ENCODE measurements around the gene ZBTB45.
A peak's percentile ranks its signal among the peaks of the same experiment; 100 is the strongest.
"Not testable (repeated sequence)": the region's sequence is repeated elsewhere in the genome, so short reads cannot be mapped to it uniquely, and the experiment has no call there.

ZBTB45 gene

DNA sequence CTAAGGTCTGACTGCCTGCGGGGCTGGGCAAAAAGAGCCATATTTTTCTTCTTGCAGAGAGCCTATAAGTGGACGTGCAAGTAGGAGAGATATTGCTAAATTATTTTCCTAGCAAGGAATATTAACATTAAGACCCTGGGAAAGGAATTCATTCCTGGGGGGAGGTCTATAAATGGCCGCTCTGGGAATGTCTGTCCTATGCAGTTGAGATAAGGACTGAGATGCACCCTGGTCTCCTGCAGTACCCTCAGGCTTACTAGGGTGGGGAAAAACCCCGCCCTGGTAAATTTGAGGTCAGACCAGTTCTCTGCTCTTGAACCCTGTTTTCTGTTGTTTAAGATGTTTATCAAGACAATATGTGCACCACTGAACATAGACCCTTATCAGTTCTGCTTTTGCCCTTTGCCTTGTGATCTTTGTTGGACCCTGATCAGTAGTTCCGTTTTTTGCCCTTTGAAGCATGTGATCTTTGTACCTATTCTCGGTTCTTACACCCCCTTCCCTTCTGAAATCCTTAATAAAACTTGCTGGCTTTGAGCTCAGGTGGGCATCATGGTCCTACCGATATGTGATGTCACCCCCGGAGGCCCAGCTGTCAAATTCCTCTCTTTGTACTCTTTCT, 11.9 kb downstream of the ZBTB45 start:
- WGBS, 2 experiments, result 89% methylated on average over 7 of the region's 8 CpGs
- H3K27me3 ChIP-seq (ENCODE audit: control insufficient read depth, insufficient read depth, low read length, poor library complexity, severe bottlenecking); H3K27ac ChIP-seq (ENCODE audit: insufficient read depth, low read depth, low read length, poor library complexity, severe bottlenecking); H3K4me1 ChIP-seq (ENCODE audit: control insufficient read depth, insufficient read depth, low read length); H3K4me3 ChIP-seq (ENCODE audit: insufficient read depth, low read depth, low read length); H3K36me3 ChIP-seq (ENCODE audit: control insufficient read depth, insufficient read depth, low read length); H3K9me3 ChIP-seq (ENCODE audit: control insufficient read depth, low read length): not testable (repeated sequence)

DNA sequence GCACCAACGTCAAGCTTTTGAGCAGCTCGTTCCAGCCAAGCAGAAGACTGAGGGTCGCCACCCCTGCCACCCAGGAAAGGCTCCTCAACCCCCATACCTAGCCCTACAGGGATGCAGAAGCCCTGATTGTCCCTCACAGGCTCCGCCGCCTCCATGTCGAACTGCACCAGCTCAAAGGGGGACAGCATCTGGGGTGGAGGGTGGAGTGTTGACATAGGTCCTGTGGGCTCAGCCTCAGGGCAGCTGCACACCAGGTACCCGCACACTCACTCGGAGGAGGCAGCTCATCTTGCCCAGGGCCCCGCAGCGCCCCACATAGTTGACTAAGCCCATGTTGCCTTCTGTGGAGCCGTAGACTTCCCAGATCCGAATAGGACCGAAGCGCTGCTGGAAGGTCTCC, 19.4 kb downstream of the ZBTB45 start:
- H3K27me3 ChIP-seq (ENCODE audit: control insufficient read depth, insufficient read depth, low read length, poor library complexity, severe bottlenecking), result no peaks in the 10 kb centered on the region

DNA sequence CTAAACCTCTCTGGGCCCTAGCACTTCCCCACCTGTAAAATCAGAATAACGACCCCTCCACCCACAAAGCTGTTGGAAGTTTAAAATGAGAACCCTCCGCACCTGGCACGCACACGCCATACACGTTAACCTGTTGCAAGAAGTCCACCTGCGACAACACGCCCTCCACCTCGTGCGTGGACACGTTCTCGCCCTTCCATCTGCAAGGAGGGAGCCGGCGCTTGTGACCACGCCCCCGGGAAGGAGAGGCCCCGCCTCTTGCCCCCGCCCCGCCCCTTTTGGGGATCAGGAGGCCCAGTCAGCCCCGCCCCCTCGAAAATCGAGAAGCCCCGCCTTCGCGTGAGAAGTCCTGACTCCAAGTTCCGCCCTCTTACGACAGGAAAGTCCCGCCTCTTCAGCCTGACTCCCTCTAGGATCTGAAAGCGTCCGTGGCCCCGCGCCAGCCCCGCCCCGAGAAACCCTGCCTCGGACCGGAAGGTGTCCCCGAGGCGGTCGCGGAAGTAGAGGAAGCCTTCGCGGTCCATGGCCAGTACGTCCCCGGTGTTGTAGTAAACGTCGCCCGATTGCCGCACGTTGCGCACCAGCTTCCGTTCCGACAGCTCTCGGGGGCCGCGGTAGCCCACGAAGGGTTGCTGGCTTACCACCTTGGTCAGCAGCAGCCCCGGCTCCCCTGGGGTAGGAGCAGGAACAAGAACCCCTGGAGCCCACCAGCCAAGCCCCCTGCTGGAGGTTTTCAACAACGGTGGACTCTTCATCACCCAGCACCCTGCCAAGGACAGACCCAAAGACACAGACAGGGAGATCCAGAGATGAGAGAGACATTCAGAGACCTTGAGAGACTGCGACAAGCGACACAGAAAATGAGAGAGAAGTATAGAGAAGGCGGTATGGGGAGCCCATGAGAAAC, 20.3 kb downstream of the ZBTB45 start:
- peak overlapping the region; percentile 82 for H3K4me3 ChIP-seq (ENCODE audit: insufficient read depth, low read depth, low read length)
- H3K27me3 ChIP-seq (ENCODE audit: control insufficient read depth, insufficient read depth, low read length, poor library complexity, severe bottlenecking), result no peaks in the 10 kb centered on the region
- H3K9me3 ChIP-seq (ENCODE audit: control insufficient read depth, low read length), result no peaks in the 10 kb centered on the region
- no peaks in the 10 kb centered on the region for H3K36me3 ChIP-seq (ENCODE audit: control insufficient read depth, insufficient read depth, low read length)
- H3K4me1 ChIP-seq (ENCODE audit: control insufficient read depth, insufficient read depth, low read length), result peaks cover 11% of the 10 kb centered on the region
- no peak overlapping the region for H3K27ac ChIP-seq (ENCODE audit: insufficient read depth, low read depth, low read length, poor library complexity, severe bottlenecking)
- 2% methylated on average over 60 of the region's 60 CpGs for WGBS, 2 experiments

More for the DNA sequence above, 19.4 kb downstream of the ZBTB45 start:
- no peaks in the 10 kb centered on the region for H3K36me3 ChIP-seq (ENCODE audit: control insufficient read depth, insufficient read depth, low read length)
- H3K9me3 ChIP-seq (ENCODE audit: control insufficient read depth, low read length), result no peaks in the 10 kb centered on the region
- H3K27ac ChIP-seq (ENCODE audit: insufficient read depth, low read depth, low read length, poor library complexity, severe bottlenecking), result no peak overlapping the region
- 93 to 94% methylated on average over 14 of the region's 14 CpGs for WGBS, 2 experiments
- peak overlapping the region; percentile 82 for H3K4me3 ChIP-seq (ENCODE audit: insufficient read depth, low read depth, low read length)
- H3K4me1 ChIP-seq (ENCODE audit: control insufficient read depth, insufficient read depth, low read length), result peaks cover 11% of the 10 kb centered on the region

DNA sequence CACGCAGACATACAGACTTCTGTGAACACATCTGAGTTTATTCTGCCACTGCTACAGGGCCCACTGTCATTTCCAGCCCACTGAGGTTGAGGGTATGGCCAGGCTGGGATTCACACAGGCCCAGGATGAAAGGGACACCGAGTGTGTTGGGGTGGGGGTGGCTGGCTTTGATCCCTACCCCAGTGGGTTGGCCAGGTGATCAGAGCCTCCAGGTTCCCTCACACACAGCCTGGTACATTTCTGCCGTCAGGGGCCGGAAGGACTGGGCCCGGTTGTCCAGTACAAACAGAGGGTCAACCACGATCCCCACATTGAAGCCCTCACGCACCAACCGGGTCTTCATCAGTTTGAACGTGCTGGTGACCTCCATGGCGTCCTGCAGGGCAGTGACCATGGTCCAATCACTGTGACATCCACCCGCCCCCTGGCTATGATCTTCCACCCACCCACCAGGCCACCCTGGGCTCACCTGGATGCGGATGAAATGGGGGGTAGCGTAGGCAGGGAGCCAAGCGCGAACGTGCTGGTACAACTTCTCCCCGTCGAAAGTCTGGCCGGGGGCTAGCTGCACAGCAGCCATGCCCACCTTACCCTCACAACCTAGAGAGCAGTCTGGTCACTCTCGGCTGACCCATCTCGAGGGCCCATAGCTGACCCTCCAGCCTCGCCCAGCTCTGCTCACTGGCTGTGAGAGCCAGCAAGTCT, 21.1 kb downstream of the ZBTB45 start:
- H3K27me3 ChIP-seq (ENCODE audit: control insufficient read depth, insufficient read depth, low read length, poor library complexity, severe bottlenecking), result no peaks in the 10 kb centered on the region
- WGBS, 2 experiments, result 62 to 67% methylated on average over 22 of the region's 22 CpGs
- no peaks in the 10 kb centered on the region for H3K36me3 ChIP-seq (ENCODE audit: control insufficient read depth, insufficient read depth, low read length)
- H3K9me3 ChIP-seq (ENCODE audit: control insufficient read depth, low read length), result no peaks in the 10 kb centered on the region
- H3K4me3 ChIP-seq (ENCODE audit: insufficient read depth, low read depth, low read length), result peak overlapping the region; percentile 33
- peaks cover 11% of the 10 kb centered on the region for H3K4me1 ChIP-seq (ENCODE audit: control insufficient read depth, insufficient read depth, low read length)
- H3K27ac ChIP-seq (ENCODE audit: insufficient read depth, low read depth, low read length, poor library complexity, severe bottlenecking), result no peak overlapping the region

DNA sequence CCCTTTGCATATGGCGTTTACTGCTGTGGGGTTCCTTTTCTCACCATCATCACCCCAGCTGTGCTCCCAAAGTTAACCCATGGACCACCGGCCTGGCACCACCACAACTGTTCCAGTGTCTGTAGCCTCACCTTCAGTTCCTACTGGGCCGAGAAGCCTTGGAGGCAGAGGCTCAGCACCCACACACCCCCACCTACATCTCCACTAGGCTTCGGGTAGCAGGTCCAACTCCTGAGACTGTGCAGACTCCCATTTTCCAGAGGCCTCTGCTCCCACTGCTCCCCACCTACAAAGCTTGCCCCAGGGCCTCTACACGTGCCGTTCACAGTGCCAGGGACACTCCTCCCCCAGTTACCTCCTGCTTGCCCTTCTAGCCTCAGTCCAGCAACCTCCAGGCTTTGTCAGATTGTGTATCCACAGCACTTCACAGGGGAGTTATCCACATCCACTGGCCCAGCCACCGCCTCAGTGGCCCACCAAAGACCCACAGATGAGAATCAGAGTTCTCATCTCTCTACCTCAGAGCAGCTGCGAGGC, 21.9 kb downstream of the ZBTB45 start:
- H3K4me1 ChIP-seq (ENCODE audit: control insufficient read depth, insufficient read depth, low read length), result peaks cover 11% of the 10 kb centered on the region
- no peak overlapping the region for H3K4me3 ChIP-seq (ENCODE audit: insufficient read depth, low read depth, low read length)
- H3K27ac ChIP-seq (ENCODE audit: insufficient read depth, low read depth, low read length, poor library complexity, severe bottlenecking), result no peak overlapping the region
- H3K36me3 ChIP-seq (ENCODE audit: control insufficient read depth, insufficient read depth, low read length), result no peaks in the 10 kb centered on the region
- H3K27me3 ChIP-seq (ENCODE audit: control insufficient read depth, insufficient read depth, low read length, poor library complexity, severe bottlenecking), result no peaks in the 10 kb centered on the region
- WGBS, 2 experiments, result 90 to 91% methylated on average over 8 of the region's 8 CpGs
- H3K9me3 ChIP-seq (ENCODE audit: control insufficient read depth, low read length), result no peaks in the 10 kb centered on the region

DNA sequence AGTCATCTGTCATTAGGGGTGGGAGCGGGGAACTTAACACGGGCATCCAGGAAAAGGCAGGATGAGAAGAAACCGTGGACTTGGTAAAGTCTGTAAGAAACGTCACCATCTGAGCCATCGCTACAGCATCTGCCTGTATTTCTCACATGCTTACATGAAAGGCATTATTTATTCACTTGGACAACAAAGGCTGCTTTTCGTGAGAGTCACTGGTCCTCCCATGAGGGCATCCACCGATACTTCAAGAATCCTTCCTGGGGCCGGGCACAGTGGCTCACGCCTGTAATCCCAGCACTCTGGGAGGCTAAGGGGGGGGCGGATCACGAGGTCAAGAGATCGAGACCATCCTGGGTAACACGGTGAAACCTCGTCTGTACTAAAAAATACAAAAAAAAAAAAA, 27.3 kb downstream of the ZBTB45 start:
- Histone ChIP-seq H3K4me3 (ENCODE audit: insufficient read depth, low read depth, low read length) (no peak overlapping the region), H3K4me1 (ENCODE audit: control insufficient read depth, insufficient read depth, low read length) (no peaks in the 10 kb centered on the region), H3K27ac (ENCODE audit: insufficient read depth, low read depth, low read length, poor library complexity, severe bottlenecking) (no peak overlapping the region), H3K9me3 (ENCODE audit: control insufficient read depth, low read length) (no peaks in the 10 kb centered on the region), H3K36me3 (ENCODE audit: control insufficient read depth, insufficient read depth, low read length) (no peaks in the 10 kb centered on the region), H3K27me3 (ENCODE audit: control insufficient read depth, insufficient read depth, low read length, poor library complexity, severe bottlenecking) (no peaks in the 10 kb centered on the region)
- WGBS, 2 experiments, result 87 to 88% methylated on average over 14 of the region's 14 CpGs

DNA sequence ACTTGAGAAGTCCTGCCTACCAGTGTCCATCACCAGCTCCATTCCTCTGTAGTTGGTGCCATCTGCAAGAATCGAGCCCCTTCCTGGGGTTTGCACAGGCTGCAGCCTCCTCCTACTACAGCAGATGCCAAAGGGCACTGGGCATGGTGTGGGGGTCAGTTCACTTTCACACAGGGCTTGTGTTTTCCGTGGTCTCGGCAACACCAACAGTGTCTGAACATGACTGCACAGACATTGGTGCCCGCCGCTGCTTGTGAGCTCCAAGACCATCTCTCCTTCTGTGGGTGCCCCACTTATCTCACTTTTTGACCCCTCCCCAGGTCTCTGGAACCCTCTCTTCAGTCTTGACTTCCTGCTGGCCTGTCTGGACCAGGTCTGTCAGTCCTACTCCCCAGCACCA, 28.2 kb downstream of the ZBTB45 start:
- H3K36me3 ChIP-seq (ENCODE audit: control insufficient read depth, insufficient read depth, low read length), result no peaks in the 10 kb centered on the region
- WGBS, 2 experiments, result 91% methylated on average over 5 of the region's 5 CpGs
- no peak overlapping the region for H3K27ac ChIP-seq (ENCODE audit: insufficient read depth, low read depth, low read length, poor library complexity, severe bottlenecking)
- H3K27me3 ChIP-seq (ENCODE audit: control insufficient read depth, insufficient read depth, low read length, poor library complexity, severe bottlenecking), result no peaks in the 10 kb centered on the region
- no peaks in the 10 kb centered on the region for H3K9me3 ChIP-seq (ENCODE audit: control insufficient read depth, low read length)
- no peaks in the 10 kb centered on the region for H3K4me1 ChIP-seq (ENCODE audit: control insufficient read depth, insufficient read depth, low read length)
- no peak overlapping the region for H3K4me3 ChIP-seq (ENCODE audit: insufficient read depth, low read depth, low read length)

DNA sequence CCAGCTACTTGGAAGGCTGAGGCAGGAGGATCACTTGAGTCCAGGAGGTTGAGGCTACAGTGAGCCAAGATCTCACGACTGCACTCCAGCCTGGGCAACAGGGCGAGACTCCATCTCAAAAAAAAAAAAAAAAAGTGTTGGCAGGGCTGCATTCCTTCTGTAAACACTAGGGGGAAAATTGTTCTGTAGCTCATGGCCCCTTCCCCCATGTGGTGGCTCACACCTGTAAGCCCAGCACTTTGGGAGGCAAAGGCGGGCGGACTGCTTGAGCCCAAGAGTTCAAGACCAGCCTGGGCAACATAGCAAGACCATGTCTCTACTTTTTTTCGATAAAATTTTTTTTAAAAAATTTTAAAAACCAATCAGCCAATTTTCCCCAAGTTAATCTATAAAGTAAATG, 35.3 kb downstream of the ZBTB45 start:
- 86 to 92% methylated on average over 5 of the region's 5 CpGs for WGBS, 2 experiments
- H3K27ac ChIP-seq (ENCODE audit: insufficient read depth, low read depth, low read length, poor library complexity, severe bottlenecking); H3K9me3 ChIP-seq (ENCODE audit: control insufficient read depth, low read length); H3K4me1 ChIP-seq (ENCODE audit: control insufficient read depth, insufficient read depth, low read length); H3K36me3 ChIP-seq (ENCODE audit: control insufficient read depth, insufficient read depth, low read length); H3K4me3 ChIP-seq (ENCODE audit: insufficient read depth, low read depth, low read length); H3K27me3 ChIP-seq (ENCODE audit: control insufficient read depth, insufficient read depth, low read length, poor library complexity, severe bottlenecking): not testable (repeated sequence)

DNA sequence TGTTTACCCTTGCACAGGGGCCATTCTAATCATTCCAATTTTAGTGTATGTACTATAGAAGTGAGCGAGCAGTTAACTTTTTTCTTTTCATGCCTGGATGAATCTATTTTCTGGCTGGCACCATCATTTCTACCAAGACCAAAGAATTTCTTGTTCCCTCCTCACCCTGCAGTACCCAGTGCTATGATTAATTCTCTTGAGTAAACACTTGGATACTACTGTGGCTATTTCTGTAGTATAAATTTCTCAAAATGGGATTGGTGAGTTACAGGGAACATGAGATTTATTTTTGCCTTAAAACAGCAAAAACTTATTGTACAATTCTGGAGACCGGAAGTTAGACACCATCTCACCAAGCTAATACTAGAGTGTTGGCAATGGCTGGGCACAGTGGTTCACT, 35.8 kb downstream of the ZBTB45 start:
- no peaks in the 10 kb centered on the region for H3K4me1 ChIP-seq (ENCODE audit: control insufficient read depth, insufficient read depth, low read length)
- no peaks in the 10 kb centered on the region for H3K9me3 ChIP-seq (ENCODE audit: control insufficient read depth, low read length)
- H3K4me3 ChIP-seq (ENCODE audit: insufficient read depth, low read depth, low read length), result no peak overlapping the region
- no peaks in the 10 kb centered on the region for H3K36me3 ChIP-seq (ENCODE audit: control insufficient read depth, insufficient read depth, low read length)
- WGBS, 2 experiments, result 93 to 99% methylated on average over 2 of the region's 2 CpGs
- H3K27me3 ChIP-seq (ENCODE audit: control insufficient read depth, insufficient read depth, low read length, poor library complexity, severe bottlenecking), result no peaks in the 10 kb centered on the region
- no peak overlapping the region for H3K27ac ChIP-seq (ENCODE audit: insufficient read depth, low read depth, low read length, poor library complexity, severe bottlenecking)

DNA sequence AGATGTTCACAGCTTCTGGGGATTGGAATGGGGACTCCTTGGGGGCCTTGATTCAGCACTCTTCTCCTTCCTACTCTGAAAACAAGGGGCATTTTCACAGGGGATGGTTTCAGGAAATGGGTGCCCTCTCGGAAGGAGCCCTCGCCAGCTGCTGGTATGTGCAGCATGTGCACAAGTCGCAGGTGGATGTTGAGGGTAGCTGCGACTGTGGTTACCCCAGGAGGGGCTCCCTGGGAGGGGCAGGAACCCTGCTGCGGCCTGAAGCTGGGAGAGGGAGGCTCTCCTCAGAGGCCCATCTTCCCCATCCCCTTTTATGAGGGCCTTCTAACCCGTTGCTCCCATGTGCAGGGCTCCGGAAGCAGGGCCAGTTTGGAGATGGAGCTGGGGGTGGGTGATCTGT, 37.2 kb downstream of the ZBTB45 start:
- no peak overlapping the region for H3K27ac ChIP-seq (ENCODE audit: insufficient read depth, low read depth, low read length, poor library complexity, severe bottlenecking)
- H3K27me3 ChIP-seq (ENCODE audit: control insufficient read depth, insufficient read depth, low read length, poor library complexity, severe bottlenecking), result no peaks in the 10 kb centered on the region
- H3K9me3 ChIP-seq (ENCODE audit: control insufficient read depth, low read length), result no peaks in the 10 kb centered on the region
- H3K4me3 ChIP-seq (ENCODE audit: insufficient read depth, low read depth, low read length), result no peak overlapping the region
- H3K4me1 ChIP-seq (ENCODE audit: control insufficient read depth, insufficient read depth, low read length), result no peaks in the 10 kb centered on the region
- no peaks in the 10 kb centered on the region for H3K36me3 ChIP-seq (ENCODE audit: control insufficient read depth, insufficient read depth, low read length)
- 86 to 87% methylated on average over 7 of the region's 7 CpGs for WGBS, 2 experiments

Measured in ectodermal cell (in vitro differentiated cells).